ENCODE results near the gene KIF22. TPM values are rescaled to one million over a fixed set of nuclear protein-coding genes. Genes with fewer than 3 reads are reported as not detected.
A peak's percentile ranks its signal among the peaks of the same experiment; 100 is the strongest.
"Not testable (repeated sequence)": the region's sequence is repeated elsewhere in the genome, so short reads cannot be mapped to it uniquely, and the experiment has no call there.

The KIF22 gene
- total RNA-seq, 1 donor from 2014 or later, result 37.1 TPM

DNA sequence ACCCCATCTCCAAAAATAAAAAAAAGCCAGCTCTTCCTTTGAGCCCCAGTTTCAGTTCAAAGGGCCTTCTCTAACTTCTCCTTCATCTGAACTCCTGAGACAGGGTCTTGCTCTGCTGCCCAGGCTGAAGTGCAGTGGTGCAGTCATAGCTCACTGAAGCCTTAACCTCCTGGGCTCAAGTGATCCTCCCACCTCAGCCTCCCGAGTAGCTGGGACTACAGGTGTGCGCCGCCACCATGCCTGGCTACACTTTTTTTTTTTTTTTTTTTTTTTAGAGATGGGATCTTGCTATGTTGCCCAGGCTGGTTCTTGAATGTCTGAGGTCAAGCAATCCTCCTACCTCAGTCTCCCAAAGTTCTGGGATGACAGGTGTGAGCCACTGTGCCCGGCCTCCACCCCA, 42.7 kb downstream of the KIF22 start:
- FAIRE-seq; DNase-seq (ENCODE audit: low spot score in 2 of 2): not testable (repeated sequence)

DNA sequence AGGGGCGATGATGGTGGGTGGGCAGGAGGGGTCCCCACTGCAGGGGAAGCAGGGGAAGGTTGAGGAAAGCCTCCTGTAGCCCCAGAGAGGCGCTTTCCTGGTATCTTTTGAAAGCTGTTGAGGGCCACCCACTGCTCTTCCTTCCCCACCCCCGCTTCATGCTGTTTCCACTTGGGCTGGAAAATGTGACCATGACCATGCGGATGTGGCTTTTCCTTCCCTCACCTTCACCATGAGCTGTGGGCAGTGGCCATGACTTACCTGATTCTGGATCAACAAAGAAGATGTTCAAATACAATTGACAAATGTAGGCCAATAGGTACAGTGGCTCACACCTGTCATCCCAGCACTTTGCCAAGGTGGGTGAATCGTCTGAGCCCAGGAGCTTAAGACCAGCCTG, 43.5 kb downstream of the KIF22 start:
- FAIRE-seq (no peak), DNase-seq (ENCODE audit: low spot score in 2 of 2) (no peak)

DNA sequence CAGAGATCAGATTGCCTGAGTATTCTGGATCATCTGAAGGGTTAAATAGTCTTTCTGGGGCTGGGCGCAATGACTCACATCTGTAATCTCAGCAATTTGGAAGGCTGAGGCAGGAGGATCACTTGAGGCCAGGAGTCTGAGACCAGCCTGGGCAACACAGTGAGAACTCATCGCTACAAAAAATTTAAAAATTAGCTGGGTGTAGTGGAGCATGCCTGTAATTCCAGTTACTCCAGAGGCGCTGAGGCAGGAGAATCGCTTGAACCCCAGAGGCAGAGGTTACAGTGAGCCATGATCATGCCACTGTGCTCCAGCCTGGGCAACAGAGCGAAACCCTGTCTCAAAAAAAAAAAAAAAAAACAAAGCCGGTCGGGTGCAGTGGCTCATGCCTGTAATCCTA, 45.4 kb downstream of the KIF22 start:
- FAIRE-seq (no peak), DNase-seq (ENCODE audit: low spot score in 2 of 2) (no peak)

DNA sequence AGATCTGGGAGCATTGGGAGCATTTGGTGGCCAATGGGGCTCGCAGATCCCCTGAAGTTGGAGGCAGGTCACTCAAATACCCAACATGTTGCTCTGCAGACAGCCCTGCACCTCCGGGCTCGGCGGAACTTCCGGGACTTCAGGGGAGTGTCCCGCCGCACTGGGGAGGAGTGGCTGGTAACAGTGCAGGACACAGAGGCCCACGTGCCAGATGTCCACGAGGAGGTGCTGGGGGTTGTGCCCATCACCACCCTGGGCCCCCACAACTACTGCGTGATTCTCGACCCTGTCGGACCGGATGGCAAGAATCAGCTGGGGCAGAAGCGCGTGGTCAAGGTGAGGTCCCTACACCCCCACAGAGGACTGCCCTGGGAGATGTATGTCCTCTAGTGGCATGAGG, 46.1 kb downstream of the KIF22 start:
- FAIRE-seq, result no peak
- no peak for DNase-seq (ENCODE audit: low spot score in 2 of 2)

DNA sequence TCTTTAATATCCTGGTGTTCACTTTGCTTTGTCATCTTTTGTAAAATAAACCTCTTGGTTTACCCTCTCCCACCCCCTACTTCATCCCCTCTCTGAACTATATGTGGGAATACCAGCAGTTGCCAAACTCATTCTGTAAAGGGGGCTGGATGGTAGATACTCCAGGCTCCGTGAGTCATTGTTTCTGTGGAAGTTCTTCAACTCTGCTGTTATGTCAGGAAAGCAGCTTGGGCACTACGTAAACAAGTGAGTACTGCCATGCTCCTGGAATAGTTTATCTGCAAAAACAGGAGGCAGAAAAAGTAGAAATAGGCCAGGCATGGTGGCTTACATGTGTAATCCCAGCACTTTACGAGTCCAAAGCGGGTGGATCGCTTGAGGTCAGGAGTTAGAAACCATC, 47.3 kb downstream of the KIF22 start:
- DNase-seq (ENCODE audit: low spot score in 2 of 2) (no peak), FAIRE-seq (no peak)

DNA sequence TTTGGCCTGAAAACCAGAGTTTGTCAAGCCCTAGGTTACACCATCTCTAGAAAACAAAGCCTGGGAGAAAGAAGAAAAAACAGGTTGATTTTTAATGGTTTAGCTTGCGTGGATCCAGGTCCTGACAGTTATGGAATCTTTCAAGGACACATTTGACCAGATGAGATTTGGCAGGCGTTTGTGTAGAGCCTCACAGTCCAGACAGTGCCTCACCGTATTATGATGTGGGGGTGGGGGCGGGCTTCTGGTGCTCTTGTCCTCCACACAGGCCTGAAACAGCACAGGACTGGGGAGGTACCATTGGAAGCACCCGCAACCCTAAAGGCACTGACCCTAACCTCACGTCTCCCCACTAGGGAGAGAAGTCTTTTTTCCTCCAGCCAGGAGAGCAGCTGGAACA, 49.3 kb downstream of the KIF22 start:
- no peak for DNase-seq (ENCODE audit: low spot score in 2 of 2)
- no peak for FAIRE-seq

DNA sequence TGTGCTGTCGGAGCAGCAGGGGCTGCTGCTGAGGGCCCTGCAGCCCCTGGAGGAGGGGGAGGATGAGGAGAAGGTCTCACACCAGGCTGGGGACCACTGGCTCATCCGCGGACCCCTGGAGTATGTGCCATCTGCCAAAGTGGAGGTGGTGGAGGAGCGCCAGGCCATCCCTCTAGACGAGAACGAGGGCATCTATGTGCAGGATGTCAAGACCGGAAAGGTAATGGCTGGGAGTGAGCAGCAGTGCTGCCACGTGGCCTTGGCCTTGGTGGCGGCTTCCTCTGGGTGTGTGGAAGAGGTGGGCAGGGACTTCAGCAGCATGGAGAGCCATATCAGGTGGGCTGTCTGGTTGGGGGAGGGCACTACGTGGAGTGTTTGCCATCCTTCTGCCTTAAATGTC, 49.7 kb downstream of the KIF22 start:
- DNase-seq (ENCODE audit: low spot score in 2 of 2), result no peak
- no peak for FAIRE-seq

DNA sequence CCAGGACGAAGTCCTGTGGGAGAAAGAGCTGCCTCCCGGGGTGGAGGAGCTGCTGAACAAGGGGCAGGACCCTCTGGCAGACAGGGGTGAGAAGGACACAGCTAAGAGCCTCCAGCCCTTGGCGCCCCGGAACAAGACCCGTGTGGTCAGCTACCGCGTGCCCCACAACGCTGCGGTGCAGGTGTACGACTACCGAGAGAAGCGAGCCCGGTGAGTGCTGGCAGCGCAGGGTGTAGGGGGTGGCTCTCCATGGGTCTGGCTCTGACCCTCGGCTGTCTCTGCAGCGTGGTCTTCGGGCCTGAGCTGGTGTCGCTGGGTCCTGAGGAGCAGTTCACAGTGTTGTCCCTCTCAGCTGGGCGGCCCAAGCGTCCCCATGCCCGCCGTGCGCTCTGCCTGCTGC, 51.1 kb downstream of the KIF22 start:
- FAIRE-seq (no peak), DNase-seq (ENCODE audit: low spot score in 2 of 2) (no peak)

DNA sequence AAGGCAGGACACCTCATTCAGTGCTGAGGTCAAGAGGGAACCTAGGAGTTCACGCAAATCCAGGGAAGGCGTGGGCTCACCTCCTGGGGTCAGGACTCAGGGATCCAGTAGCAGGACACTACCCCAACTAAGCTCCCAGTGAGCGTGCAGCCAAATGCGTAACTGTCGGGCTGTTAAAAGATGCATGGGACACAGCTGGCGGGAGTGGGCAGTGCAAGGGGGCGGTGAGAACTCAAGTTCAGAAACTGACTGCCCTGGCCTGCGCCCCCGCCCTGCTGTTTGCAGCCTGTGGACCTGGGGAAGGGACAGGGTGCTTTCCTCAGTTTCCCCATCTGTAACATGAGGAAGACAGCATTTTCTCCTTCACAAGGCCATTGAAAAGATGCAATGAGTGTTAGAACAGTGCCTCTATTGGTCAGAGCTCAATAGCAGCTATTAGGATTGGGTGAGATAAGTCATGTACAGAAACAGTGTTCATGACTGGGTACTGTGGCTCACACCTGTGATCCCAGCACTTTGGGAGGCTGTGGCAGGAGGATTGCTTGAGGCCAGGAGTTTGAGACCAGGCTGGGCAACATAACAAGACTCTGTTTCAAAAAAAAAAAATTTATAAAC, 52.3 kb downstream of the KIF22 start:
- no peak for FAIRE-seq
- no peak for DNase-seq (ENCODE audit: low spot score in 2 of 2)

DNA sequence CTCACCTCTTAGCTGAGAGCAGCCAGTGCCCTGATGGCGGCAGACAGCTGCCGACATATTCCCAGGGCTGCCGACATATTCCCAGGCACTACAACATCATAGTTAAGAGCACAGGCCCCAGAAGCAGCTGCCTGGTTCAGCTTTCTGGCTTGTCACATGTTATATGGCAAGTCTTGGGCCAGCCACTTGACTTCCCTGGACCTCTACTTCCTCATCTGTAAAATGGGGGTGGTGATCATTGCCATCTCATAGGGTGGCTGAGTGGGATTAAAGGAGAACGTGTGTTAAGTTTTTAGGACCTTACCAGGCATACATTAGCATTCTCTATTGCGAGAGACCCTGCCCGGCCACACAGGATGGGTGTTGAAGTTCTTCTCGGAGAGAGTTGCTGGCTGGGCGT, 53.4 kb downstream of the KIF22 start:
- FAIRE-seq (no peak), DNase-seq (ENCODE audit: low spot score in 2 of 2) (no peak)

DNA sequence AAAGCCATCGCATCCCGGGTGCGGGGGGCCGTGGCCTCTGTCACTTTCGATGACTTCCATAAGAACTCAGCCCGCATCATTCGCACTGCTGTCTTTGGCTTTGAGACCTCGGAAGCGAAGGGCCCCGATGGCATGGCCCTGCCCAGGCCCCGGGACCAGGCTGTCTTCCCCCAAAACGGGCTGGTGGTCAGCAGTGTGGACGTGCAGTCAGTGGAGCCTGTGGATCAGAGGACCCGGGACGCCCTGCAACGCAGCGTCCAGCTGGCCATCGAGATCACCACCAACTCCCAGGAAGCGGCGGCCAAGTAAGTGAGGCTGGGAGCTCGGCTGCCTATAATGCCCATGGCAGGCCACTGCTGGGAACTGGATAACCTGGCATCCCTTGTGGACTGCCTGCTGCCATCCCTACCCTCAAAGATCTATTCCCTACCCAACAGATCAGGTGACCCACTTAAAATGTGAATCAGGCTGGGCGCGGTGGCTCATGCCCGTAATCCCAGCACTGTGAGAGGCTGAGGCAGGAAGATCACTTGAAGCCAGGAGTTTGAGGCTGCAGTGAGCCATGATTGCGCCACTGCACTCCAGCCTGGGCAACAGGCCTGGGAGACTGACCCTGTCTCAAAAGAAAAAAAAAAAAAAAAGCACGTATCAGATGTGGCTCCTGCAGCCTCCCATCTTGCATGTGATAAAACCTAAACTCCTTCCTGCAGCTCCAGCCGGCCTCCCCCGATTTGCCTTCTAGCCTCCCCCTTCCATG, 54.2 kb downstream of the KIF22 start:
- FAIRE-seq (no peak), DNase-seq (ENCODE audit: low spot score in 2 of 2) (no peak)

DNA sequence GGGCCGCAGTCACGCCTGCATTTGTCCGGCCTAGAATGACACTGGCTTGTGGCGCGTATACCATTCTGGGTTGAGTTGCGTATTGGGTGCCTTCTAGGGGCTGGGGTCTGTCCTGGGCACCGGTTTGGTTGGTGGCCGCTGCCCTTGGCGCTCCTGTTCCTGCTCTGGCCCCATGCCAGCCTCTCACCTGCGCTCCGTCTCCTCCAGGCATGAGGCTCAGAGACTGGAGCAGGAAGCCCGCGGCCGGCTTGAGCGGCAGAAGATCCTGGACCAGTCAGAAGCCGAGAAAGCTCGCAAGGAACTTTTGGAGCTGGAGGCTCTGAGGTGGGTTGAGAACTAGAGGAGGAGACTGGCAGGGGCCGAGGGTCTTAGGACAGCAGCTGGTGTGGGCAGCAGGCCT, 55.1 kb downstream of the KIF22 start:
- no peak for DNase-seq (ENCODE audit: low spot score in 2 of 2)
- no peak for FAIRE-seq

DNA sequence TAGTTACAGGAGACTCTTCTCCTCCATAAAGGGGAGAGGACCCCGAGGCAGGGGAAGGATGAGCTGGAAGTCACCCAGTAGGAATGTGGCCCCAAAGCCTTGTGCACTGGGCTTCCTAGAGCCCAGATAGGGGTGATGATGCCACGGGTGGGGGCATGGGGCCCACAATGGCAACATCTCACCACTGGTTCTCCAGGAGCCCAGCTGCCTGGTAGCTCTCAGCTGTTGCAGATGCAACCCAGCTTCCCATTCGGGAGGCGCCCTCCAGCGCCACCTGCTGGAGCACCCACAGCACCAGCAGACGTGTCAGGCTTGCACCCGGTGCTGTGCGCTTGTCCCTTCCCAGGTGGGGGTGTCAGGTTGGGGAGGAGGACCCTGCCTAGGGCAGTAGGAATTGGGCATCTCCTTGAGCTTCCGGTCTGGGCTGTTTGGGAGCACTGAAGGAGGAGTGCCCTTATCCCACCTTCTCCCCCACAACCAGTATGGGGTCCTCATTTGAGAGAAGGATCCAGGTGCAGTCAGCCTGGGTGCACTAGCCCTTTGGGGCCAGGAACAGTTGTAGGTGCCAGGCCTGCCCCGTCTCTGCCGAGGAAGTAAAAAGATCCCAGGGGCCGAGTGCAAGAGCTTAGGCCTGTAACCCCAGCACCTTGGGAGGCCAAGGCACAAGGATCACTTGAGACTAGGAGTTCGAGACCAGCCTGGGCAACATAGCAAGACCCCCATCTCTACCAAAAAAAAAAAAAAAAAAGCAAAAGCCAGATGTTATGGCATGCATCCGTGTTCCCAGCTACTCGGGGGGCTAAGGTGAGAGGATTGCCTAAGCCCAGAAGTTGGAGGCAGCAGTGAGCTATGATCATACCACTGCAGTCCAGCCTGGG, 58.1 kb downstream of the KIF22 start:
- FAIRE-seq (no peak), DNase-seq (ENCODE audit: low spot score in 2 of 2) (peak; percentile 54 to 72)

DNA sequence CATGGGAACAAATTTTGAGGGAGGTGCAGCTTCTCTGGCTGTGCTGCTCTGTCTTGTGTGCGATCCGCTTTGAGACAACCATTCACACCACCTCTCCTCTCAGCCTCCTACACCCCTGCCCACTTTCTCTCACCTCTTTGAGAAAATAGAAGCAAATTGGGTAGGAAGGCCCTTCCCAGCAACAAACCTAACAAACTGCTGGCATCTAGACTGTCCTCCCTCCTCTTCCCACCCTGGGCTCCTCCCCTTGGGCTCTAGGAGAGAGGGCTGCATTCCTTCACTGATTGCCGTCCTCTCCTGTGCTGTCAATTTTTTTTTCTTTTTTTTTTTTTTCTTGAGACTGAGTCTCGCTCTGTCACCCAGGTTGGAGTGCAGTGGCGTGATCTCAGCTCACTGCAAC, 59.0 kb downstream of the KIF22 start:
- FAIRE-seq, result no peak
- DNase-seq (ENCODE audit: low spot score in 2 of 2), result no peak

DNA sequence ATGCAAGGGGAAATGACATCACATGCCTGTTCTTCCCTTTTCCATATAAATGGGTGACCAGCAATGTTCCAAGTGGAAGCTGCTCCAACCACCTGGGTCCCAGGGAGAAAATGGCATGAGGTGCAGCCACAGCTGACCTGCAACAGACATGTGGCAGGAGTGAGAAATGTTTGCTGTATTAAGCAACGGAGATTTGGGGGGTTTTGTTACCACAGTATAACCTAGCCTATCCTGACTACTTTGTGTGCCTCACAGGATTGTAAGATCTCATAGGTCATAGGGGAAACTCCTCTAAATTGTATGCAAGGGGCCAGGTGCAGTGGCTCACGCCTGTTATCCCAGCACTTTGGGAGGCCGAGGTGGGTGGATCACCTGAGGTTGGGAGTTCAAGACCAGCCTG, 60.4 kb downstream of the KIF22 start:
- DNase-seq (ENCODE audit: low spot score in 2 of 2) (no peak), FAIRE-seq (no peak)

DNA sequence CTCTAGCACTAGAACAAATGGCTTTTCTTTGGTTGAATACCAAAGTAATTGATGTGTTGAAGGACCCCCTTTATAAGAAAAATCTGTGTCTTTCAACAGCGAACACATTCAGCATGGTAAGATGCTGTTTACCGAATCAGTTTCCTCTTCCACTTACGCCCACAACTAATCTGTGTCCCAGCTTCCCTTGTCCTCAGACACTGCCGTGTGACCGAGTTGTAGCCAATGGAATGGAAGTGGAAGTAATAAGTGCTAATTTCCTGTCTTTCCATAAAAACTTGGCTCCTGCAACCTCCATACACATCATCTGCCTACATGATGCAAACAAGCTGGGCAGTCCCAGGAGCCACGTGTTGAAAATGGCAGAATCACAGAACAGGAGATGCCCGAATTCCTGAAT, 62.1 kb downstream of the KIF22 start:
- DNase-seq (ENCODE audit: low spot score in 2 of 2) (no peak), FAIRE-seq (no peak)

DNA sequence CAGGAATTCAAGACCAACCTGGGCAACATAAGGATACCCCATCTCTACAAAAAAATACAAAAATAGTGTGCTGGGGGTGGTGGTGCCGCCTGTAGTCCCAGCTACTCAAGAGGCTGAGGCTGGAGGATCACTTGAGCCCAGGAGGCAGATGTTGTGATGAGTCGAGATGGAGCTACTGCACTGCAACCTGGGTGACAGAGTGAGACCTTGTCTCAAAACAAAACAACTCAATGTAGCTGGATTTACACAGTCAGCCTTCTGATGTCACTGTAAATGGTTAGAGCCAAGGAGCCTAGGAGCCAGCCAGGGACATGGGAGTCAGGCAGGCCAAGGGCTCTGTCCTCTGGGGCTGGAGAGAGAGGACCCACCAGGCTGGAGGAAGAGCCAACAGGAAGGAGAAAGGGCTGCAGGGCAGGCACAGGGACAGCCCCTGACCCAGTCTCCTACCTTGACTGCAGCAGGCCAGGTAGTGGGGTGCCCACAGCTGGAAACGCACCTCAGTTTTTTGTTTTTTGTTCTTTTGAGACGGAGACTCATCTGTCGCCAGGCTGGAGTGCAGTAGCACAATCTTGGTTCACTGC, 64.1 kb downstream of the KIF22 start:
- DNase-seq (ENCODE audit: low spot score in 2 of 2) (no peak), FAIRE-seq (no peak)

All from frontal cortex (tissue), 4 donors.